BLaER1 treated with 17β-estradiol and CSF1 and Interleukin-3, amounts not matched to agents 10 nM and 100 nM (cell line): ENCODE results near the gene INTS1.
A peak's percentile ranks its signal among the peaks of the same experiment; 100 is the strongest.

Experiments
- H3K27ac ChIP-seq, 11 experiments: shearing (Covaris generic); formaldehyde crosslinking; 2 replicates each; pipeline ENCODE4 v1.8.1; 2022
- H3K27me3 ChIP-seq, 11 experiments: shearing (Covaris generic); formaldehyde crosslinking; 2 replicates each; pipeline ENCODE4 v1.8.1; 2022
- H3K36me3 ChIP-seq, 11 experiments: shearing (Covaris generic); formaldehyde crosslinking; 2 replicates each; pipeline ENCODE4 v1.8.1; 2022
- H3K4me1 ChIP-seq, 10 experiments: shearing (Covaris generic); formaldehyde crosslinking; 2 replicates each; pipeline ENCODE4 v1.8.1; 2022
- H3K4me2 ChIP-seq, 11 experiments: shearing (Covaris generic); formaldehyde crosslinking; 2 replicates each; pipeline ENCODE4 v1.8.1; 2022
- H3K4me3 ChIP-seq, 10 experiments: shearing (Covaris generic); formaldehyde crosslinking; 2 replicates each; pipeline ENCODE4 v1.8.1; 2022
- H3K9ac ChIP-seq, 11 experiments: shearing (Covaris generic); formaldehyde crosslinking; 2 replicates each; pipeline ENCODE4 v1.8.1; 2022
- H3K9me3 ChIP-seq, 11 experiments: shearing (Covaris generic); formaldehyde crosslinking; replicated peaks in 1 of 11; 2 replicates each; pipeline ENCODE4 v1.8.1; 2022
- H4K20me1 ChIP-seq, 11 experiments: shearing (Covaris generic); formaldehyde crosslinking; 2 replicates each; pipeline ENCODE4 v1.8.1; 2022
- Cebpa-rat ChIP-seq, 11 experiments: shearing (Covaris generic); IDR thresholded peaks; 2 replicates each; pipeline ENCODE4 v1.8.1; 2022

Gene INTS1

DNA sequence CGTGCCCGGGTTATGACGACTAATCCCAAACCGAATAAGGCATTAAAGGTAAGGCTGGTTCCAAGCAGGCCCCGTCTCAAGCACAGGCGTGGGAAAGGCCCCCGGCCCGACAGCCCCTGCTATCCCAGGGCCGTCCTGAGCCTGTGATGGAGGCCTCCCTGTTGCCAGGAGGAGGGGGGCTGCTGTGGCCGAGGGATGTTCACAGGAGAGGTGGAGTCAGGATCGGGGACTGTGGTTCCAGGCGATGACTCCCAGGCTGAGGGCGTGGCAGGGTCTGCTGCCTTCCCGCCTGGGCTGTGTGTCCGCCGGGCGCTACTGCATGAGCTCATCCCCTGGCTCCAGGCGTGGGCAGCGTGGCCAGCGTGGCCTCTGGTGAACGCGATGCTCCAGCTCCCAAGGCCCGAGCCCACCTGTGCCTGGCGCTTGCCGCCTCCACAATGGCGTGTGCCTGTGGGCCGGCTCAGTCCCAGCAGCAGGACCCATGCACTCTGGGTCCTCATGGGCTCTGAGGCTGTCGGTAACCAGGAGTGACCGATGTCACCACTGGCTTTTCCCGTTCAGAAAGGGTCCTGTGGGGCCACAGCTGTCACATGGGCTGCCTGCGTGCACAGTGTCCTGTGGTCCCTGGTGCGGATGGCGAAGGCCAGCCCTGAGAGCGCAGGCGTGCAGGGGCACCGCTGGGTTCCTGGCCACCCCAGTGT lies 35.1 kb upstream of the INTS1 start:
- Histone ChIP-seq H3K4me1 (peaks cover 35 to 96% (median 84%) of the 10 kb centered on the region in 10 experiments), H4K20me1 (peaks cover 88 to 99% (median 99%) of the 10 kb centered on the region in 11 experiments), H3K4me3 (no peak overlapping the region), H3K9me3 (no peaks in the 10 kb centered on the region), H3K9ac (no peak overlapping the region), H3K27ac (no peak overlapping the region), H3K27me3 (no peaks in the 10 kb centered on the region), H3K4me2 (peak overlapping the region in 3 of 11 experiments; percentile 3 to 10 (median 6); a peak in 3 of 22 replicates), H3K36me3 (peaks cover 67 to 94% (median 87%) of the 10 kb centered on the region in 11 experiments)
- no peak for TF ChIP-seq Cebpa-rat (IDR thresholded peaks at IDR 0.05)

DNA sequence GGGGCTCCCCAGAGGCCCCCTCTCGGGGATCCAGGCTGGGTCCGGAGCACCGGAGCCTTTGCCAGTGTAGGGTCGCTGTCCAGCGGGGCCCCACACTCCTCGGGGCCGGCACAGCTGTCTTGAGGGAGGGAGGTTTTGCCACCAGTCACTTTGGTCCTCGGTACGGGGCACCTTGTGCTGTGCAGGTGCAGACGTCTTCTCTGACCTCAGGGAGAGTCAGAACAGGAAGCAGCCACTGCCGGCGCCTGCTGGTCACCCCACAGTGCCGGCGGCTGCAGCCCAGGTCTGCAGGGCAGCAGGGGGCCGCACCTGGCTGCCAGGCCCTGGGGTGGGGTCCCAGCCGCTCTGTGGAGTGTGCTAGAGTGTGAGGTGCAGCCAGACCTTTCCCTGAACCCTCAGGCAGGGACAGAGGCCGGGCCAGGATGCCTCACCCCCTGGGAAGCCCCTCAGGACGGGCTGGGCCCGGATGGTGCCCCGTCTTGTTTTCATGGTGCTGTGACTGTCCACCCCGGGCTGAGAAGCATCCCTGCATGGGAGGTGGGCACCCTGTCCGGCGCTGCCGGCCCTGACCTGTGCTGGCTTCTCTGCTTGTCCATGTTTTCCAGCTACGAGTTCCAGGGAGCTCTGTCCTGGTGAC lies 34.5 kb upstream of the INTS1 start:
- H3K4me3 ChIP-seq = no peak overlapping the region
- H3K27me3 ChIP-seq = no peaks in the 10 kb centered on the region
- peaks cover 95 to 99% (median 99%) of the 10 kb centered on the region in 11 experiments for H4K20me1 ChIP-seq
- no peak overlapping the region for H3K9ac ChIP-seq
- TF ChIP-seq Cebpa-rat (IDR thresholded peaks at IDR 0.05) = no peak
- H3K4me1 ChIP-seq = peaks cover 37 to 96% (median 84%) of the 10 kb centered on the region in 10 experiments
- no peak overlapping the region; a peak in 2 of 22 replicates for H3K4me2 ChIP-seq
- H3K36me3 ChIP-seq = peaks cover 68 to 94% (median 84%) of the 10 kb centered on the region in 11 experiments
- H3K9me3 ChIP-seq = no peaks in the 10 kb centered on the region
- H3K27ac ChIP-seq = no peak overlapping the region

DNA sequence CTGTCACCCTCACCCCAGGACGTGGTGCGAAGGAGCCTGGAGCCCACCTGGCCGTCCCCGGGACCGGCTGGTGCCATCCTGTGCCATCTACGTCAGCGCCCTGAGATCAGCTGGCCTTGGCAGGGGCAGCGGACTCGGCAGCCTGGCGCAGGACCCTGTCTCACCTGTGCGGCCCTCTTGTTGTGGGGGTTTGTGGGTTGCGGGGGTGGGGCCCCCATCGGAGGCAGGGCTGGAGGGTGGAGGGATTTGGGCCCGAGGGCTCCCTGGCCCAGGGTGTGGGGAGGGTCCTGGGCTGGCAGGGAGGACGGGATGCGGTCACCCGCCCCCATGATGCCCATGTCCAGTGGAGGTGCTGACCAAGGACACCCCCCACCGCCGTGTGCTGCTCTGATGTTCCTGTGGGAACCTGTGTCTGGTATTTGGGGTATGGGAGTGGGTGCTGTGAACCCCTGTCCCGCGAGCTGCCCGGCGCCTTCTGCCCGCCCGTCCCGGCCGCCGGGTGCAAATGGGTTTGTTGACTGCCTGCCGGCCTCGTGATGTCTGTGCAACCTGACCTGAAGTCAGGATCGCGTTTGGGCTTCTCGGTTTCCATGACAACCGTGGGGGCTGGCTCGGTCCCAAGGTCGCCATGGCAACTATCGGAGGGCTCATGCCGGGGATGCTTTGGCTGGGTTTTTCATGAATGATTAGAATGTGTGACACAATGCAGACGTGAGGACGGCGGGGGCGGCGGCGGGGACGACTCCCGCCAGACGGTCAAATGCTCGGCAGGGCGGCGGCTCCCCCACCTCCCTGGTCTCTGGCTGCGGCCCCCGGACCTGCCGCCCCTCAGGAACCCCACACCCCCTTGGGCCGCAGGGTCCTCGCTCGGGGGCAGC lies 33.6 kb upstream of the INTS1 start:
- H3K36me3 ChIP-seq = peaks cover 65 to 86% (median 79%) of the 10 kb centered on the region in 11 experiments
- H3K27ac ChIP-seq = 0 out of 22 replicates have a peak overlapping the region, but pooled peaks of 1 of the 11 experiments have one; percentile 22
- H4K20me1 ChIP-seq = peaks cover 97 to 99% (median 99%) of the 10 kb centered on the region in 11 experiments
- TF ChIP-seq Cebpa-rat (IDR thresholded peaks at IDR 0.05) = no peak
- no peak overlapping the region for H3K4me3 ChIP-seq
- peak overlapping the region in 5 of 11 experiments; percentile 6 to 35 (median 29); a peak in 3 of 22 replicates for H3K9ac ChIP-seq
- H3K27me3 ChIP-seq = no peaks in the 10 kb centered on the region
- peak overlapping the region in 6 of 11 experiments; percentile 5 to 98 (median 31); a peak in 8 of 22 replicates for H3K4me2 ChIP-seq
- H3K9me3 ChIP-seq = no peaks in the 10 kb centered on the region
- H3K4me1 ChIP-seq = peaks cover 45 to 96% (median 84%) of the 10 kb centered on the region in 10 experiments

DNA sequence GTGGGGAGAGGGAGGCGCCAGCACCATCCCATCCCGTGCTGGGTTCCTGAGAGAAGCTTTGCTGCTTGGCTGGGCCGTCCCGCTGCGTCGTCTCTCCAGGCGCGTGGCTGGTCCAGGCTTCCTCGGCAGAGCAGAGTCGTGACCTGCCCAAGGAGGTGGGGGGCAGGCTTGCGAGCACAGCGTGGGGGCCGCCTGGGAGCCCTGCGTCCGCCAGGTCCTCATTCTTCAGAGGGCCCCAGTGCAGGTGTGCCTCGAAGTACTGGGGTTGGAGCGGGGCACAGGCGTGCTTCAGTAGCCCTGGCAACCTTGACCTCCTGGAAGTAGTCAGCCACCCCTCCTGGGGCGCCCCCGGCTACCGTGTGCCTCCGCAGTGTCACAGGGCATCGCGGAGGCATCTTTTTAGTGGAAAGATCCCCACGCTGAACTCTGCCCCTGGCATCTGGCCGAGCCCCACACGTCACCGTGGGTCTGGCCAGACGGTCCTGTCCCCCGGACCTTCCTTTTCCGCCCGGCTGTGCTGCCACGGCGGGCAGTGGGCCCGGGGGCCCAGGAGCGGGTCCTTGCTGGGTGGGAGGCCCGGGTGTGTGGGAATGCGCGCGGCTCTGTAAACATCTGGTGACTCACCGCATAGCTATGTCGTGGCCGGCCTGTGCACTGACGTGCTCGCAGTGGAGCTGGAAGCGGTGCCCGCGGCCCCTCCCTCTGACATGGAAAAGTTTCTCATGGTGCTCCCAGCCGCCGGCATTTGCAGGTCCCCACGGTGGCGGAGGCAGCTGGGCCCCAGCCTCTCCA lies 32.8 kb upstream of the INTS1 start:
- H3K9ac ChIP-seq = peak overlapping the region in 8 of 11 experiments; percentile 6 to 38 (median 30); a peak in 9 of 22 replicates
- peak overlapping the region in 4 of 11 experiments; percentile 0 to 22 (median 12); a peak in 2 of 22 replicates for H3K27ac ChIP-seq
- peaks cover 45 to 96% (median 83%) of the 10 kb centered on the region in 10 experiments for H3K4me1 ChIP-seq
- peak overlapping the region in 8 of 11 experiments; percentile 1 to 98 (median 18); a peak in 8 of 22 replicates for H3K4me2 ChIP-seq
- H3K36me3 ChIP-seq = peaks cover 58 to 78% (median 70%) of the 10 kb centered on the region in 11 experiments
- H3K4me3 ChIP-seq = no peak overlapping the region
- no peaks in the 10 kb centered on the region for H3K9me3 ChIP-seq
- H4K20me1 ChIP-seq = peaks cover 94 to 99% (median 99%) of the 10 kb centered on the region in 11 experiments
- TF ChIP-seq Cebpa-rat (IDR thresholded peaks at IDR 0.05) = no peak
- no peaks in the 10 kb centered on the region for H3K27me3 ChIP-seq

DNA sequence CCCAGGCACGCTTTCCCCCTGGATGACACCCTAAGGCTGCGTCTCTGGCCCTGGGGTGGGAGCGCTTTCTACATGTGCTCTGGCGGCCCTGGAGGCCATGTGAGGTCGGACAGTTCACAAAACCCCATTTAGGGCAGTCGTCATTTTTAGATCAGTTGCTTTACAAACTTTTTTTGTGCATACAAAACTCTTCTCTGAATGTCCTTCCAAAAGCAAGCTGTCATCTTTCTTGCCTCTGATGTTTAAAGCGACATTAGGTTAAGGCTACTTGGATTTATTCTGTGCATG lies 32.2 kb upstream of the INTS1 start:
- Histone ChIP-seq H3K36me3 (peaks cover 53 to 73% (median 68%) of the 10 kb centered on the region in 11 experiments), H4K20me1 (peaks cover 95 to 99% (median 99%) of the 10 kb centered on the region in 11 experiments), H3K9ac (peak overlapping the region in 5 of 11 experiments; percentile 6 to 38 (median 29); a peak in 4 of 22 replicates), H3K4me2 (peak overlapping the region in 7 of 11 experiments; percentile 1 to 98 (median 26); a peak in 4 of 22 replicates), H3K4me1 (peaks cover 45 to 96% (median 82%) of the 10 kb centered on the region in 10 experiments), H3K9me3 (no peaks in the 10 kb centered on the region), H3K4me3 (no peak overlapping the region), H3K27ac (no peak overlapping the region), H3K27me3 (no peaks in the 10 kb centered on the region)
- no peak for TF ChIP-seq Cebpa-rat (IDR thresholded peaks at IDR 0.05)

DNA sequence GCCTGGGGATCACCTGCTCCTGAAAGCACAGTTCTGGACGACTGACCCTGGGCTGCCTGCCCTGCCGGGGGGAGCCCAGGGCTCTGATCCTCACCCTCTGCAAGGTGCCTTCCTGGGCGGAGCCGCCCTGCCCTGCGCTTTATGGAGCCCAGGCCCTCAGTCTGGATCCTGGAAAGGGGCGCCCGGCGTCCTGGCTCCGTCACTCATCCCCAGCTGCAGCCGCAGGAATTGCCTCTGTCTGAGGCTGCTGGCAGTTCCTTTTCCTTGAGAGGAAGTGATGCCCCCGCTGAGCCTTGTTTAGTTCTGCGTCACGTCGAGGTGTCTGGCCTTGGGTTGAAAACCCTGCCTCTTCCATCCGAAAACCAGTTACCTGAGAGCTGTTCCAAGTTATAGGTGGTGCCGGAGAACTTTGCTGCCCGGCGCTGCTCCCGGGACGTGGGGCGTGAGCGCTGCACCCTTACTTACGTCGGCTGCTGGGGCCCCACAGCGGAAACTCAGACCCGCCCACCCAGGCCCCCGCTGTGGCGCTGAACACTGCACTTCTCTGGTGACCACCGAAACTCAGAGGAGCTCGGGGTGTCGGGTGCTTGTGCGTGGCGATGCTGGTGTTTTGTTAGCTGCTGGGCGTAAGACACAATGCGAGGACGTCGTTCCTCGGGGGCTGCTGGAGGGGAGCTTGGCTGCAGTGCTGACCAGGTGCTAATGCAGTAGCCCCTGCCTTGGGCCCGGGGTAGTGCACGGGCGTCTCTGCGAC lies 31.7 kb upstream of the INTS1 start:
- peak overlapping the region in 4 of 11 experiments; percentile 2 to 44 (median 24); a peak in 2 of 22 replicates for H3K9ac ChIP-seq
- H3K9me3 ChIP-seq = no peaks in the 10 kb centered on the region
- peaks cover 47 to 67% (median 63%) of the 10 kb centered on the region in 11 experiments for H3K36me3 ChIP-seq
- peaks cover 45 to 92% (median 76%) of the 10 kb centered on the region in 10 experiments for H3K4me1 ChIP-seq
- H3K27me3 ChIP-seq = no peaks in the 10 kb centered on the region
- peak overlapping the region in 2 of 11 experiments; percentile 26 to 82; a peak in 1 of 22 replicates for H3K27ac ChIP-seq
- peaks cover 92 to 99% (median 96%) of the 10 kb centered on the region in 11 experiments for H4K20me1 ChIP-seq
- H3K4me3 ChIP-seq = no peak overlapping the region
- peak overlapping the region; percentile 9 to 98 (median 54); a peak in 20 of 22 replicates for H3K4me2 ChIP-seq
- no peak for TF ChIP-seq Cebpa-rat (IDR thresholded peaks at IDR 0.05)

DNA sequence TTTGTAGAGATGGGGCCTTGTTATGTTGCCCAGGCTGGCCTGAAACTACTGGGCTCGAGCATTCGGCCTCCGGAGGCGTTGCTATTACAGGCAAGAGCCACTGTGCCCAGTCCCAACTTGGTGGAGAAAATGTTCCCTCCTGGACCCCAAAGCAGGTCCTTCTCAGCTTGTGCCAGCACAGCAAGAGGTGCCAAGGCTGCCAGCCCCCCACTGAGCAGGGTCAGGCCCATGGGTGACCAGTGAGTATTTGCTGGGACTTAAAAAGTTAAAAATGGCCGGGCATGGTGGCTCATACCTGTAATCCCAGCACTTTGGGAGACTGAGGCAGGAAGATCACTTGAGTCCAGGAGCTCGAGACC lies 30.9 kb upstream of the INTS1 start:
- no peak for TF ChIP-seq Cebpa-rat (IDR thresholded peaks at IDR 0.05)
- Histone ChIP-seq H3K9ac (peak overlapping the region in 4 of 11 experiments; percentile 14 to 87 (median 30); a peak in 5 of 22 replicates), H3K4me2 (peak overlapping the region in 10 of 11 experiments; percentile 21 to 100 (median 70); a peak in 16 of 22 replicates), H3K4me1 (peaks cover 46 to 89% (median 75%) of the 10 kb centered on the region in 10 experiments), H3K27ac (peak overlapping the region in 2 of 11 experiments; percentile 26 to 82; a peak in 2 of 22 replicates), H3K4me3 (no peak overlapping the region), H4K20me1 (peaks cover 86 to 92% (median 90%) of the 10 kb centered on the region in 11 experiments), H3K27me3 (no peaks in the 10 kb centered on the region), H3K36me3 (peaks cover 41 to 62% (median 56%) of the 10 kb centered on the region in 11 experiments), H3K9me3 (no peaks in the 10 kb centered on the region)
